H1 (cell line): ENCODE measurements around the gene SOS1. TPM values are rescaled to one million over a fixed set of nuclear protein-coding genes. Genes with fewer than 3 reads are reported as not detected.

Experiments used
- CTCF ChIA-PET: fragments of 300-600 bp; sonication (Branson Sonifier 250); formaldehyde crosslinking; loops from one replicate; lab custom pipeline; 2021; ENCODE audit not compliant: partially characterized antibody; lab: Charles Lee
- POLR2A ChIA-PET: fragments of 300-600 bp; sonication (Branson Sonifier 250); formaldehyde crosslinking; loops from one replicate; lab custom pipeline; 2021; ENCODE audit warnings: inconsistent platforms; ENCODE audit not compliant: partially characterized antibody; lab: Charles Lee
- DNase-seq, 2 experiments: peaks; one replicate each; pipeline versions ENCODE4 v3.0.0 to v3.0.0-alpha.2; 2010 to 2022; ENCODE audit warnings: low spot score in 2 of 2, low read depth in 1 of 2, mixed read lengths in 1 of 2
- FAIRE-seq: peaks from 2 replicates; lab custom pipeline; 2011; peaks lifted over from hg19 to GRCh38; lab: Jason Lieb, UNC
- H2AFZ ChIP-seq: 2 replicates; pipeline ENCODE4 v1.8.1; 2012; ENCODE audit warnings: low read length, inconsistent platforms
- H2AK5ac ChIP-seq: 2 replicates; pipeline ENCODE4 v1.6.1; 2013; ENCODE audit warnings: low read depth, low read length
- H2BK120ac ChIP-seq: replicated peaks from 2 replicates; pipeline ENCODE3; 2013; ENCODE audit warnings: low read depth, low read length, inconsistent platforms
- H2BK12ac ChIP-seq: 2 replicates; pipeline ENCODE4 v1.6.1; 2013; ENCODE audit warnings: low read depth, low read length
- H2BK15ac ChIP-seq: 2 replicates; pipeline ENCODE4 v1.6.1; 2013; ENCODE audit warnings: low read length
- H2BK20ac ChIP-seq: 2 replicates; pipeline ENCODE4 v1.6.1; 2013; ENCODE audit warnings: low read length
- H2BK5ac ChIP-seq: 2 replicates; pipeline ENCODE4 v1.6.1; 2013; ENCODE audit warnings: low read depth, low read length
- H3K14ac ChIP-seq: 2 replicates; pipeline ENCODE4 v1.6.1; 2013; ENCODE audit warnings: inconsistent platforms; ENCODE audit not compliant: insufficient read length
- H3K18ac ChIP-seq: 2 replicates; pipeline ENCODE4 v1.6.1; 2013; ENCODE audit warnings: low read length; ENCODE audit errors: extremely low read depth
- H3K23ac ChIP-seq: 2 replicates; pipeline ENCODE4 v1.6.1; 2013; ENCODE audit warnings: inconsistent platforms; ENCODE audit not compliant: insufficient read length
- H3K23me2 ChIP-seq: 2 replicates; pipeline ENCODE4 v1.6.1; 2013; ENCODE audit warnings: low read depth, low read length
- H3K27ac ChIP-seq: 2 replicates; pipeline ENCODE4 v1.6.1; 2011; ENCODE audit warnings: low read depth, low read length, inconsistent platforms
- H3K27me3 ChIP-seq, 4 experiments: replicated peaks in 1 of 4; 1 replicate in 1 of 4; 2 replicates in 3 of 4; pipeline versions ENCODE4 v1.6.1 to v1.8.1; 2011 to 2013; ENCODE audit warnings: low read length in 3 of 4, mild to moderate bottlenecking in 3 of 4, inconsistent platforms in 2 of 4, mixed read lengths in 2 of 4, moderate library complexity in 1 of 4; ENCODE audit not compliant: control insufficient read depth in 3 of 4, insufficient read depth in 3 of 4; ENCODE audit errors: extremely low read depth in 1 of 4
- H3K36me3 ChIP-seq, 4 experiments: 2 replicates each; pipeline versions ENCODE4 v1.6.1 to v1.8.1; 2011 to 2013; ENCODE audit warnings: mild to moderate bottlenecking in 4 of 4, low read length in 3 of 4, moderate library complexity in 2 of 4, control low read depth in 1 of 4, inconsistent platforms in 1 of 4; ENCODE audit not compliant: insufficient read depth in 4 of 4, control insufficient read depth in 2 of 4
- H3K4ac ChIP-seq: replicated peaks from 2 replicates; pipeline ENCODE3; 2013; ENCODE audit warnings: low read length, low read depth, mixed read lengths, inconsistent platforms; ENCODE audit not compliant: insufficient read length
- H3K4me1 ChIP-seq, 4 experiments: replicated peaks in 1 of 4; 1 replicate in 1 of 4; 2 replicates in 3 of 4; pipeline versions ENCODE4 v1.6.1 to v1.8.1; 2011 to 2013; ENCODE audit warnings: low read length in 3 of 4, inconsistent platforms in 2 of 4, mixed read lengths in 1 of 4; ENCODE audit not compliant: insufficient read depth in 4 of 4, control insufficient read depth in 3 of 4
- H3K4me2 ChIP-seq, 2 experiments: 2 replicates each; pipeline versions ENCODE4 v1.6.1 to v1.8.1; 2011 to 2013; ENCODE audit warnings: low read depth in 2 of 2, low read length in 2 of 2, control low read depth in 1 of 2, inconsistent platforms in 1 of 2, mild to moderate bottlenecking in 1 of 2; ENCODE audit not compliant: insufficient read depth in 1 of 2
- H3K4me3 ChIP-seq, 4 experiments: fragments of 200-600, 300-600 bp in 1 of 4; sonication (generic), shearing (Covaris generic), sonication (Bioruptor Twin) in 1 of 4; 2 replicates each; pipeline versions ENCODE4 v1.5.1 to v1.8.1; 2011 to 2016; ENCODE audit warnings: low read length in 4 of 4, low read depth in 3 of 4, control low read depth in 2 of 4, inconsistent platforms in 2 of 4, mild to moderate bottlenecking in 2 of 4, mixed read lengths in 1 of 4, moderate library complexity in 1 of 4; ENCODE audit not compliant: insufficient read depth in 2 of 4; ENCODE audit errors: extremely low read depth in 1 of 4
- H3K56ac ChIP-seq: replicated peaks from 2 replicates; pipeline ENCODE3; 2013; ENCODE audit warnings: low read depth, mild to moderate bottlenecking, mixed read lengths, low read length, inconsistent platforms; ENCODE audit not compliant: insufficient read length
- H3K79me1 ChIP-seq: 2 replicates; pipeline ENCODE4 v1.6.1; 2013; ENCODE audit warnings: low read depth, low read length, control low read depth
- H3K79me2 ChIP-seq, 2 experiments: 2 replicates each; pipeline versions ENCODE4 v1.6.1 to v1.8.1; 2012 to 2013; ENCODE audit warnings: low read length in 2 of 2, mild to moderate bottlenecking in 2 of 2, inconsistent platforms in 1 of 2; ENCODE audit not compliant: insufficient read depth in 2 of 2, control insufficient read depth in 1 of 2
- H3K9ac ChIP-seq, 4 experiments: replicated peaks in 1 of 4; 1 replicate in 1 of 4; 2 replicates in 3 of 4; pipeline versions ENCODE4 v1.6.1 to v1.8.1; 2011 to 2013; ENCODE audit warnings: low read depth in 3 of 4, low read length in 3 of 4, control low read depth in 2 of 4, mild to moderate bottlenecking in 2 of 4, moderate library complexity in 2 of 4, inconsistent platforms in 1 of 4; ENCODE audit errors: extremely low read depth in 1 of 4
- H3K9me3 ChIP-seq, 2 experiments: 2 replicates each; pipeline versions ENCODE4 v1.6.1 to v1.8.1; 2012 to 2013; ENCODE audit warnings: mild to moderate bottlenecking in 2 of 2, moderate library complexity in 2 of 2, control low read depth in 1 of 2, inconsistent platforms in 1 of 2, low read depth in 1 of 2, low read length in 1 of 2, mixed read lengths in 1 of 2; ENCODE audit not compliant: insufficient read depth in 2 of 2
- H4K20me1 ChIP-seq, 2 experiments: replicated peaks in 1 of 2; 2 replicates each; pipeline versions ENCODE3 to v1.8.1; 2011 to 2013; ENCODE audit warnings: inconsistent platforms in 2 of 2, low read length in 2 of 2, mild to moderate bottlenecking in 1 of 2; ENCODE audit not compliant: insufficient read depth in 2 of 2, control insufficient read depth in 1 of 2
- H4K5ac ChIP-seq: 2 replicates; pipeline ENCODE4 v1.6.1; 2013; ENCODE audit warnings: low read length, low read depth, mixed read lengths, inconsistent platforms; ENCODE audit not compliant: insufficient read length
- H4K8ac ChIP-seq: 2 replicates; pipeline ENCODE4 v1.8.0; 2013; ENCODE audit warnings: mild to moderate bottlenecking, moderate library complexity, low read length, inconsistent platforms; ENCODE audit not compliant: insufficient read depth; ENCODE audit errors: extremely low read depth
- H4K91ac ChIP-seq: replicated peaks from 2 replicates; pipeline ENCODE3; 2013; ENCODE audit warnings: low read length, mixed read lengths, inconsistent platforms; ENCODE audit not compliant: insufficient read length
- CBX8 ChIP-seq: fragments of 300-800, 300-1000 bp; sonication (generic); IDR thresholded peaks from 2 replicates; pipeline ENCODE4 v1.7.1; 2016; ENCODE audit warnings: low read depth, low read length, borderline replicate concordance
- JUND ChIP-seq: IDR thresholded peaks from 2 replicates; pipeline ENCODE4 v1.6.1; 2011; ENCODE audit warnings: mild to moderate bottlenecking, improper control_type of control experiment, low read length
- NRF1 ChIP-seq: IDR thresholded peaks from 2 replicates; pipeline ENCODE4 v1.6.1; 2011; ENCODE audit warnings: mild to moderate bottlenecking, low read depth, low read length, improper control_type of control experiment
- RAD21 ChIP-seq, 2 experiments: IDR thresholded peaks in 1 of 2; conservative IDR thresholded peaks in 1 of 2; 2 replicates each; pipeline ENCODE4 v1.6.1; 2011; ENCODE audit warnings: low read depth in 2 of 2, low read length in 2 of 2, improper control_type of control experiment in 1 of 2, inconsistent platforms in 1 of 2, mild to moderate bottlenecking in 1 of 2, moderate library complexity in 1 of 2
- TAF1 ChIP-seq: IDR thresholded peaks from 2 replicates; pipeline ENCODE4 v1.6.1; 2011; ENCODE audit warnings: mild to moderate bottlenecking, low read depth, low read length
- TAF7 ChIP-seq: optimal IDR thresholded peaks from 2 replicates; pipeline ENCODE3; 2011; ENCODE audit warnings: low read depth, mild to moderate bottlenecking, inconsistent platforms, low read length, moderate library complexity, borderline replicate concordance
- WGBS, 2 experiments: shearing (Covaris generic) in 1 of 2; methylation state at CpG; one replicate each; pipeline versions ENCODE4 v1.1.6 to v1.1.7; 2013 to 2015; ENCODE audit warnings: low lambda C conversion rate in 2 of 2, mixed read lengths in 2 of 2, inconsistent platforms in 1 of 2, low coverage in 1 of 2, missing lambda C conversion rate in 1 of 2; ENCODE audit not compliant: insufficient replicate concordance in 2 of 2, insufficient coverage in 1 of 2, insufficient read length in 1 of 2; ENCODE audit errors: extremely low coverage in 1 of 2, missing lambda C conversion rate in 1 of 2; 5-methylcytosine and 5-hydroxymethylcytosine counted together
- polyA plus RNA-seq, 7 experiments: library from polyadenylated mRNA; depleted of rRNA in 3 of 7; stranded (reverse) in 5 of 7; unstranded in 2 of 7; fragments of >200 nt in 5 of 7; fragments of 200-250 nt in 2 of 7; gene quantifications; 1 replicate in 5 of 7; 2 replicates in 1 of 7; 4 replicates in 1 of 7; pipeline versions ENCODE4 v1.2.1 to v1.2.3, GENCODE V29; 2011 to 2013; ENCODE audit warnings: missing spikeins in 2 of 7, mixed read lengths in 2 of 7
- total RNA-seq: library from RNA; stranded (reverse); fragmentation: NEBNext Ultra II Directional; extraction: Animal tissue kit (Norgen Biotek cat#: 25700); gene quantifications from 2 replicates; pipeline ENCODE4 v1.2.1, GENCODE V29; 2021

SOS1 gene
- total and polyA plus RNA-seq, 2 of the 8 experiments (the other 6 are each of a cell fraction or from before 2014, with no cell fraction given), result 25.7 to 27.0 TPM

DNA sequence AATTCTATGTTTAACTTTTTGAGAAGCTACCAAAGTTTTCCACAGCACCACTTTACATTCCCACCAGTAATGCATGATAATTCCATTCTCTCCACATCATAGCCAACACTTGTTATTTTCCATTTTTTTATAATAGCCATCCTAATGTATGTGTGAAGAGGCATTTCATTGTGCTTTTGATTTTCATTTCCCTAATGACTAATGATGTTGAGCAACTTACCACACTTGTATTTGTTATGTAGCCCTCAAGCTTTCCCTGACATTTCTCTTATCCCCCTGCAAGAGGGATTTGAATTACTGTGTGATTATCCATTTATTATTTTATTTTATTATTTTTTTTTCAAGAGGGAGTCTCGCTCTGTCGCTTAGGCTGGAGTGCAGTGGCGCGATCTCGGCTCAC lies 23.6 kb upstream of the SOS1 start:
- no peak overlapping the region for H4K91ac ChIP-seq
- H3K9ac ChIP-seq, result no peak overlapping the region
- H3K18ac ChIP-seq, result no peak overlapping the region
- no peak overlapping the region for H2AK5ac ChIP-seq
- no peak overlapping the region for H3K14ac ChIP-seq
- no peak overlapping the region for H4K8ac ChIP-seq
- H3K4me3 ChIP-seq, result no peak overlapping the region
- no peak overlapping the region for H3K4ac ChIP-seq
- WGBS, 2 experiments, result 94% methylated on average over 5 of the region's 5 CpGs; no CpG with 5 or more reads in 1 of the 2 experiments
- no peak overlapping the region for H2BK20ac ChIP-seq
- POLR2A ChIA-PET, result no interaction called here
- no peak overlapping the region for H2BK5ac ChIP-seq
- FAIRE-seq (no peak), DNase-seq (no peak)
- H2BK15ac ChIP-seq, result no peak overlapping the region
- no peaks in the 10 kb centered on the region for H3K27me3 ChIP-seq
- H3K9me3 ChIP-seq, result no peaks in the 10 kb centered on the region
- no peak overlapping the region for H4K5ac ChIP-seq
- TF ChIP-seq RAD21 (IDR thresholded peaks at IDR 0.05 in 1 of 2, conservative IDR thresholded peaks at IDR 0.05 in 1 of 2; ENCODE audit: low read depth in 2 of 2, low read length in 2 of 2), result no peak
- no peak for TF ChIP-seq TAF7
- TF ChIP-seq CBX8, result no peak
- TF ChIP-seq JUND, result no peak
- TF ChIP-seq NRF1, result no peak
- TF ChIP-seq TAF1, result no peak
- no peak overlapping the region for H2AFZ ChIP-seq
- no peak overlapping the region for H3K56ac ChIP-seq
- H3K36me3 ChIP-seq, result no peaks in the 10 kb centered on the region
- H2BK12ac ChIP-seq, result no peak overlapping the region
- H3K4me2 ChIP-seq, result no peak overlapping the region
- H4K20me1 ChIP-seq, result no peaks in the 10 kb centered on the region
- no peaks in the 10 kb centered on the region for H3K23me2 ChIP-seq
- H3K79me1 ChIP-seq, result no peaks in the 10 kb centered on the region
- H3K4me1 ChIP-seq, result peaks cover 0 to 3% (median 2%) of the 10 kb centered on the region in 4 experiments; a peak in 4 of 7 replicates
- no peak overlapping the region for H3K23ac ChIP-seq
- no peak overlapping the region for H3K27ac ChIP-seq
- CTCF ChIA-PET, result interaction anchor here (0.7 to 1.3 kb wide), 2 partner anchors 16 to 174 kb away, joined by 3 to 4 read pairs; no protein-coding TSS in a partner anchor
- no peak overlapping the region for H2BK120ac ChIP-seq
- H3K79me2 ChIP-seq, result no peaks in the 10 kb centered on the region
